Coronary artery (tissue), 2 donors: Measurements from ENCODE around the gene AP3B1.

Experiments used
- DNase-seq: peaks from one replicate; pipeline ENCODE4 v3.0.0-alpha.2; 2017; ENCODE audit warnings: low spot score
- H3K27ac ChIP-seq, 2 donors: fragments of 200-600 bp; sonication (generic); one replicate each; pipeline ENCODE4 v1.5.1; 2016 to 2019
- H3K4me3 ChIP-seq: fragments of 200-600 bp; sonication (generic); 2 replicates; pipeline ENCODE4 v1.5.1; 2016; ENCODE audit warnings: mild to moderate bottlenecking, moderate library complexity
- CTCF ChIP-seq: fragments of 200-600 bp; sonication (generic); IDR thresholded peaks from one replicate; pipeline ENCODE4 v1.5.1; 2019; ENCODE audit warnings: antibody characterized with exemption

The AP3B1 gene

DNA sequence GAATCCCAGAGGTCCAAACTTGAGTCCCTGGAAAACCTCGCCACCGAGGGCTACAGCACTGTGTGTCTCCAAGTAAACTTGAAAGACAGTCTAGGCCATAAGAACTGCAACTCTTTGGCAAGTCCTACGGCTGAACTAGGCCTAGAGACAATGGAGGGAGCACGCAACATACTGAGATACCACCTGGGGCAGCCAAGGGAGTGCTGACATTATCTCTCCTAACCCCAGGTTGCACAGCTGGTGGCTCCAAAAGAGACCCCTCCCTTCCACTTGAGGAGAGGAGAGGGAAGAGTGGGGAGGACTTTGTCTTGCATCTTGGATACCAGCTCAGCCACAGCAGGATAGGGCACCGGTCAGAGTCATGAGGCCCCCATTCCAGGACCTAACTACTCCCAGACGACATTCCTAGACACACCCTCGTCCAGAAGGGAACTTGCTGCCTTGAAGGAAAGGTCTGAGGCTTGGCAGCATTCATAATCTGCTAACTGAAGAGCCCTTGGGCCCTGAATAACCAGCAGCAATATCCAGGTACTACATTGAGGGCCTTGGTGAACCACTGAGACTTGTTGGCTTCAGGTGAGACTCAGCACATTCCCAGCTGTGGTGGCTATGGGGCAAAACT is 42.7 kb downstream of the AP3B1 start:
- no peak overlapping the region for H3K4me3 ChIP-seq
- DNase-seq, result no peak
- TF ChIP-seq CTCF, result no peak

GRCh38 chr5:78245136-78245535 is 49.4 kb downstream of the AP3B1 start:
- DNase-seq, result no peak
- no peak for TF ChIP-seq CTCF
- H3K4me3 ChIP-seq, result no peak overlapping the region
- no peak overlapping the region for H3K27ac ChIP-seq

More for the DNA sequence above, 42.7 kb downstream of the AP3B1 start:
- H3K27ac ChIP-seq, result no peak overlapping the region

DNA sequence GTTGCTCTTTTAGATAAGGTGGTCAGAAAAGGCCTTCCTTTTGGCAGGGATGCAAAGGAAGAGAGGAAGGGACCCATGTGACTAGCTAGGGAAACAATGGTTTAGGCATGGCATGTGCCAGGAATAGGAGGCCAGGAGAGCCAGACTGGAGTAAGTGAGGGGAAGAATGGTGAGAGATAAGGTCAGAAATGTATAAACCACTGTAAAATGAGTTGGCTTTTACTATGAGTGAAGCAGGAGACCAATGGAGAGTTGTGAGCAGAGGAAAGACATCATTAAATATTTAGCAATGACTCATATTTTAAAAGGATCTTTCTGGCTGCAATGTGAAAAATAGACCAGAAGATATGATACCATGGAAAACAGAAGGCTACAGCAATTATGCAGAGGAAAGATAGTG is 50.9 kb downstream of the AP3B1 start:
- no peak for DNase-seq
- no peak overlapping the region for H3K27ac ChIP-seq
- TF ChIP-seq CTCF, result no peak
- H3K4me3 ChIP-seq, result no peak overlapping the region

DNA sequence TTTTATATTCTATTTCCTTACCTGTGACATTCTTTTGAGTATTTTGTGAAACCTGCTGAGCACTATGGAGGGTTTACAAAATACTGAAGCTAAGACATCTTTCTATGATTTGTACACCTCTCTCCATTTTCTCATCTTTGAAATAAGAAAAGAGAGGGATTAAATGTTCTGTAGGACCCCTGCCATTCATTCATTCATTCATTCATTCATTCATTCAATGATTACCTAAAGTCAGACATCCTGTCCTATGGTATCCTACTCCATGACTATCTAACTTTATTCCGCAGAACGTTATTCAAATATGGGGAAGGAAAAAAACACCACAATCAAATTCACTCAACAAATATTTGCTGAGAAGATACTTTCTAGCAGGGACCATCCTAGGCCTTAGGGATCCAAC is 51.4 kb downstream of the AP3B1 start:
- no peak overlapping the region for H3K27ac ChIP-seq
- H3K4me3 ChIP-seq, result no peak overlapping the region
- TF ChIP-seq CTCF, result no peak
- DNase-seq, result no peak

DNA sequence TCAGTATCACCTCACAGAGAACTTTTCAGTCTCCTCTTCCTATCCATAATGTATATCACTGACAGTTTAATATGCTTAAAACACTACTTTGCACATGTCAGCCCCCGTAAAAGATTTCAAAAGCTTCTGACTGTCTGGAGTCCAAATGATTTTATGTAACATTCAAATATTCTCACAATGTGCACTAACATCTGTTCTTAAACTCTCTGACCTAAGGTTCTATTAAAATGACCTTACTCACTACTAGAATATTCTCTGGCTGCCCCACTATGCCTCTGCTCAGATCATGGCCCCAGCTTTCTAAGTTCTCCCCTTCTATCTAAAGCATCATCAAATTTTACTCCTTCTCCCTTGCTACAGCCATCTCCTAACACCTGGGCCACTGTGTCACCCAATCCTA is 52.5 kb downstream of the AP3B1 start:
- Histone ChIP-seq H3K27ac (no peak overlapping the region), H3K4me3 (no peak overlapping the region)
- TF ChIP-seq CTCF, result no peak
- no peak for DNase-seq

GRCh38 chr5:78237911-78238310 is 56.6 kb downstream of the AP3B1 start:
- TF ChIP-seq CTCF, result no peak
- no peak for DNase-seq
- Histone ChIP-seq H3K4me3 (no peak overlapping the region), H3K27ac (no peak overlapping the region)

DNA sequence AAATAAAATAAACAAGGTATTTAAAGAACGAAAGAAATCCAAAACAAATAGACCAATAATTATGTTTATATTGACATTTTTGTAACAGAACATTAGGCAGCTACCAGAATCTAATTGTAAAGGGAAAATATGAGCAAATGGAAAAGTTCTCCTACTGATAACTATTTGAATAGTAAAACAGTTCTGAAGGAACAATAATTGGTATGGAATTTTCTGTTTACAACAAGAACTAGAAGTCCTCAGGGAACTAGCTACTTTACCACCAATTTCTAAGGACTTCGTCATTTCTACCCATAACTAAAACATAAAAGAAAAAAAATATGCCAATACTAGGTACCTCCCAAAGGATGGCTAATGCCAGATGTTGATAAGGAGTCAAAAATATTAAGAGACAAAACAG is 58.5 kb downstream of the AP3B1 start:
- no peak overlapping the region for H3K27ac ChIP-seq
- no peak for DNase-seq
- no peak overlapping the region for H3K4me3 ChIP-seq
- TF ChIP-seq CTCF, result no peak
